OCI-M2 (cell line): ENCODE measurements around the gene PRKAG1.
"Not testable (repeated sequence)": the region's sequence is repeated elsewhere in the genome, so short reads cannot be mapped to it uniquely, and the experiment has no call there.

Source experiments
- DNase-seq: peaks from one replicate; lab custom pipeline; 2025; ENCODE audit not compliant: unreplicated experiment; lab: John Stamatoyannopoulos, UW

PRKAG1 gene

DNA sequence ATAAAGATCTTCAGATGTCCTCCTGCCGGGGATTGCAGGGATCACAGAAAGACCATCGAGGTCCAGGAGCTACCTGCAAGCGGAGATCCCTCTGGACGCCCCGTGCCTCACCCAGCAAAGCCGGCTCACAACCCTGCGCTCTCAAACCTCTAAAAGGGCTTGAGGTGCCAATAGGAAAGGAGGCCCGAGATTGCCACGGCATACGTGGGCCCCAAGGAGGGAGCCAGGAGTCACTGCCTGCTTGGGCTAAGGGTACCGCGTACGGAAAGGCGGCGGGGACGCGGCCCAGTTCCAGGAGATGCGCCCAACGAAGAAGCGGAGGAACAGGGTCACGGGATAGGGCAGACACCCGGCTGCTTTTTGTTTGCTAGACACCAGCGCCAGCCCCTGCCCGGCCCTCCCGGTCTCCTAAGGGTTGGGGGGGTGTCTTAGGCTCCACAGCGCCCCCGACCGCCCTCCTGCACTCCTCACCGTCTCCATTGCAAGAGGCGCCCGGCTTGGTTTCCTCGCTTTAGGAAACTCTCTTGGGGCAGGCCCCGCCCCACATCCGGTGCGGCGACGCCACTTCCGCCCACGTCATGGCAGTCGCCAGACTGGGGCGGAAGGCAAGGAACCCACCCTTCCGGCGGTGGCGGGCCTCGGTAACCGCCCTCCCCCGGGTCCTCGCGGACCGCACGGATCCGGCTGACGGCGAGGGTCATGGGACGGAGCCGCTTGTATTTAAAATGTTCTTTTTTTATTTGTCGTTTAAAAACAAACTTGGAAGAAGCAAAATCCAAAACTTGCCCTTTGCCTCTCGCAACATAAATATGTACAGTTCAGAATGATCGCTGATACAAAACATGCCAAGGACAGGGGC, at the start of gene PRKAG1:
PRKAG1 (minus strand) TSS at position 516 of the 859 bp plus-strand sequence; CDS start at position 480, 36 bp downstream.
- DNase-seq, result peak; percentile 39

GRCh38 chr12:49066120-49066519, 47.5 kb upstream of the PRKAG1 start:
- no peak for DNase-seq

GRCh38 chr12:49064767-49065152, 46.2 kb upstream of the PRKAG1 start:
- no peak for DNase-seq

DNA sequence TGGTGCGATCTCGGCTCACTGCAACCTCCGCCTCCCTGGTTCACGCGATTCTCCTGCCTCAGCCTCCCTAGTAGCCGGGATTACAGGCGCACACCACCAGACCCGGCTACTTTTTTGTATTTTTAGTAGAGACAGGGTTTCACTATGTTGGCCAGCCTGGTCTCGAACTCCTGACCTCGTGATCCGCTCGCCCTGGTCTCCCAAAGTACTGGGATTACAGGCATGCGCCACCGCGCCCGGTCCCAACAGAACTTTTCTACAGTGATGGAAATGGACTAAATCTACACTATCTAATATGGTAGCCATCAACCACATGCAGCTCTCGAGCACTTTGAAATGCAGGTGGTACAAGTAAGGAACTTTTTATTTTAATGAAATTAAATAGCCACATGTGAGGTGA, 43.3 kb upstream of the PRKAG1 start:
- DNase-seq, result not testable (repeated sequence)

- DNase-seq, result no peak
Observed at GRCh38 chr12:49061157-49061650, 42.6 kb upstream of the PRKAG1 start.

DNA sequence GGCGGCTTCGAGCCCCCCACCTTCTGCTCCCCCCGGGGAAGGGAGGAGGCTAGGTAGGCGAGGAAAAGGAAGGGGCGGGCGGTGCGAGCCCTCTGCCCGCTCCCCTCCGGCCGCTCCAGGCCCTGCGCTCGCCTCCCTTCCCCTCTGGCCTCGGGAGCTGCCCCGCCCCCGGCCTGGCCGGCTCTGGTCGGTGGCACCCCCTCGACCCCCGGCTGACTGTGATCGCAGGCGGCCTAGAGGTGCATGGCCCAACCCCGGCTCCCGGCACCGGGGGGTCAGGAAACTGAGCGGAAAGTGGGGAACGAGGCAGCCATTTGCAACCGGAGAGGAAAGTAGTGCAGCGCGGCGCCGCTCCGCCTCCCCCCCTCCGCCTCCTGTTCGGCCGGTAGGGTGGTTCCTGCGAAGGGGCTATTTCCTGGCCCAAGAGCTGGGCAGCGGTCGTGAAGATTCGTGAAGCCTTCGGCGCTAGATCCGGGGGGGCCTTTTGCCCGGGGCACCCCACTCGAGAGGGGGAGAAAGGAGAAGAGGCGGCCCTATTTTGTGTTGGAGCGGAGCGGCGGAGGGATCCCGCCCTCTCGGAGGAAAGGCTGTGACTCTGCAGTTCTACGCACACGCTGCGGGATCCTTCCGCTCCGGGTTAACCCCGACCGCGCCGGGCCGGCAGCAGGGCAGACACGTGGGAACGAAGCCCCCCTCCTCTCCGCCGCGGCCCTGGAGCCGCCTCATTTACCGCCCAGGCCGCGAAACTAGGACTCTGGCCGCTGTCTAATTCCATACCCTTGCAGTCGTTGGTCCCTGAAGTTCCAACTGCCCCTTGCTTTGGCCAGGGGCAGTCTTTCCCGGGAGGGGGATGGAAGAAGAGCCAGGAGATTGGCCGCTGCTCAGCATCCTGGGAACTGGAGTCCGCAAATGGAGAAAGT, 41.9 kb upstream of the PRKAG1 start, which contains the start of gene KMT2D:
KMT2D (minus strand) TSS at position 558 of the 920 bp plus-strand sequence. CDS start 5,470 bp downstream, outside the sequence.
- DNase-seq, result peak; percentile 67

- DNase-seq, result no peak
Observed at GRCh38 chr12:49059299-49060171, 41.0 kb upstream of the PRKAG1 start.

DNA sequence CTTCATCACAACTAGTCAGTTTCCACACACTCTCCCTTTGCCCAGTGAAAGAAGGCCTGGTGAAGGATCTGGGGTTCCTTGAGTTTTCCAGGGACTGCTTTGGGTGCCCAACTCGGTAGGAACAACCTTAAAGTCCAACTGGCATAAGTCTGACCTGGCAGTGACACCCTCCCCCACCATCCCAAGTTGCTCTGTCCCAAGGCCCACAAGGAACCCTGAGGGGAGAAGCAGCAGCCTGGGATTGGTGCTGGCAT, 40.4 kb upstream of the PRKAG1 start:
- no peak for DNase-seq

GRCh38 chr12:49058366-49059044, 39.9 kb upstream of the PRKAG1 start:
- DNase-seq, result no peak

- DNase-seq, result no peak
Observed at GRCh38 chr12:49057888-49058287, 39.3 kb upstream of the PRKAG1 start.

GRCh38 chr12:49055978-49056754, 37.6 kb upstream of the PRKAG1 start:
- DNase-seq, result no peak

DNA sequence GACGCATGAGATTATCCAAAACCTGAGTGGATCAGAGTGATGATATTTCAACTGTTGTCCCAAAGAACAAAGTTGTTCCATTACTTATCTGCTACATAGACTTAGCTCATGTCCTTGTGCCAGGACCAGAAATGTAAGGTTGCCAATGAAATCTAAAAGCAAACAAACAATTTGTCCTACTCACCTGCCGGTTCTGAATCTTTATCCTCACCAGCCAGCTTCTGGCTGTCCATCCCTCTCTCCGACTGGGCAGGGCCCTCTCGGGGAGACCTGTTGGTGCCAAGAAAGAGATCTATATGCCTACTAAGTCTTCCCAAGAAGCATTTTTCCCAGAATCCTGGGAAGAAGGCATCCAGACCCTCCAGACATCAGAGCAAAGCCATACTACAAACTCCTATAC, 36.5 kb upstream of the PRKAG1 start:
- DNase-seq, result no peak

- DNase-seq, result no peak
Observed at GRCh38 chr12:49054524-49054923, 35.9 kb upstream of the PRKAG1 start.

- no peak for DNase-seq
Observed at GRCh38 chr12:49054096-49054495, 35.5 kb upstream of the PRKAG1 start.

DNA sequence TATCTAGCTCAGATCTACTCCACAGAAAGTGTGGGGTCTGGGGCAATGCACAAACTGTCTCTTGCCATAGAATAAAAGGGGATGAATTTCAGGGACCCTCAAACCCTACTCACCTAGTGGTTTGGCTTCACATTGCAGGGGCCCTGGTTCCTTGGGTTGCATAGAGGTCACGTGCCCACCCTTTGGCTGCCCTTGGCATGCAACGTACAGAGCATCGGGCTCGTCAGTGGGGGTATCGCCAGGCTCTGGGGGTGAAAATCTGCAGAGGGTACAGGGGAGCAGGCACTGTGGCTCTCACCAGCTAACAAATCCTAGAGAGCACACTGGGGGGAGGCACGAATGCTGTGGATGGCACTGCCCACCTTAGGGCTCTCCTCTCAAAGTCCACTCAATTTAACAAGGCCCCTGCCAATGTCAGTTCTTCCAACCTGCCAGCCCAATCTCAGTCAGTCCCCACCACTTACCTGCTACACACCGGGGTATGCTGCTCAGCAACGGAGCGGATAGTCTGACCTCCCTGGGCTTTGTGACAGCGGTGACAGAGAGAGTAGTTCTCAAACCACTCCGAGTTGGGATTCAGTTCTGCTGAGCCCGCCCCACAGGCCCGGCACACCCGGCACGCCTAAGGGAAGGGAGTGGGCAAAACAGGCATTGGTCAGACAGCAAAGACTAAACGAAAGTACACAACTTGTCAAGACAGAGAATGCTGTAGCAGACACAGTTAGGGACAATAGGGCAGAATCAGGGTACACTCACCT, 34.1 kb upstream of the PRKAG1 start:
- DNase-seq, result no peak

GRCh38 chr12:49051777-49052438, 33.3 kb upstream of the PRKAG1 start:
- no peak for DNase-seq

DNA sequence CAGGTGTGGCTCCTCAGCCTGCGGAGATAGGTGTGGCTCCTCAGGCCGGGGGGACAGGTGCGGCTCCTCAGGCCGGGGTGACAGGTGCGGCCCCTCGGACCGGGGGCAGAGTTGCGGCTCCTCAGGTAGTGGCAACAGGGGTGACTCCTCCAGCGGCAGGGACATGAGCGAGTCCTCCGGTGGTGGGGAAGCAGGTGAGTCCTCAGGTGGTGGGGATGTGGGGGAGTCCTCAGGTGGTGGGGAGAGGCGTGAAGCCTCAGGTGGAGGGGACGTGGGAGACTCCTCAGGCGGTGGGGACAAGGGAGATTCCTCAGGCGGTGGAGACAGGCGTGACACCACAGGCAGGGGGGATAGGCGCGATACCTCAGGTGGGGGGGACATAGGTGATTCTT, 32.8 kb upstream of the PRKAG1 start:
- no peak for DNase-seq
